Mucosa of stomach (tissue), 1 donor: ENCODE measurements around the gene MLLT3.

ENCODE experiments used
- H3K27me3 ChIP-seq: one replicate; pipeline ENCODE4 v1.7.0; 2013; ENCODE audit warnings: mild to moderate bottlenecking, low read length; ENCODE audit not compliant: control insufficient read depth, insufficient read depth
- H3K36me3 ChIP-seq: one replicate; pipeline ENCODE4 v1.7.0; 2013; ENCODE audit warnings: low read length; ENCODE audit not compliant: control insufficient read depth, insufficient read depth
- H3K4me1 ChIP-seq: one replicate; pipeline ENCODE4 v1.7.0; 2013; ENCODE audit warnings: mild to moderate bottlenecking, low read length; ENCODE audit not compliant: control insufficient read depth, insufficient read depth
- H3K4me3 ChIP-seq: one replicate; pipeline ENCODE4 v1.7.0; 2013; ENCODE audit warnings: low read length
- H3K9ac ChIP-seq: one replicate; pipeline ENCODE4 v1.7.0; 2013; ENCODE audit warnings: mild to moderate bottlenecking, low read length, moderate library complexity
- H3K9me3 ChIP-seq: one replicate; pipeline ENCODE4 v1.7.0; 2013; ENCODE audit warnings: mild to moderate bottlenecking, low read length, moderate library complexity; ENCODE audit not compliant: control insufficient read depth
- donor health status: Pancreatic carcinoma.

MLLT3 gene

DNA sequence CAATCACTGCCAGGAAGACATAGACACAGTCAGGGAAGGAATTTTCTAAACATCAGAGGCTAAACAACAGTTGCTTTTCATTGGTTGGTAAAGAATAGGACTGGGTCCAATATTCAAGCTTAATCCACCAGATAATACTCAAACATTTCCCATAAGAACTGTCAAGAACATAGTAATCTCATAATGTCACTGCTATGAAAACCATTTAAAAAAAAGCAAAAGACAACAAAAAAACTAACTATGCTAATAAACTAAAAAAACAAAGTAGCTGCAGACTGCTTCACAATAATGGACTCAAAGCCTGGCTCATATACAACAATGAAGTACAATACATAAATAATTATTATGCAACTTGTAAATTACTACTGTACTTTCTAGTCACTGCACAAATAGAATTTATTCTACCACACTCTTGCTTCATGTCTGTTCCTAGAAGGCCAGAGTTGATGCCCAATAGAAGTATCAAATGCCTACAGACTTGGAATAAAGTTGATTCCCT, 148.7 kb downstream of the MLLT3 start:
- Histone ChIP-seq H3K9ac (no peak overlapping the region), H3K4me1 (no peaks in the 10 kb centered on the region), H3K36me3 (no peaks in the 10 kb centered on the region), H3K27me3 (no peaks in the 10 kb centered on the region), H3K9me3 (no peaks in the 10 kb centered on the region), H3K4me3 (no peak overlapping the region)

DNA sequence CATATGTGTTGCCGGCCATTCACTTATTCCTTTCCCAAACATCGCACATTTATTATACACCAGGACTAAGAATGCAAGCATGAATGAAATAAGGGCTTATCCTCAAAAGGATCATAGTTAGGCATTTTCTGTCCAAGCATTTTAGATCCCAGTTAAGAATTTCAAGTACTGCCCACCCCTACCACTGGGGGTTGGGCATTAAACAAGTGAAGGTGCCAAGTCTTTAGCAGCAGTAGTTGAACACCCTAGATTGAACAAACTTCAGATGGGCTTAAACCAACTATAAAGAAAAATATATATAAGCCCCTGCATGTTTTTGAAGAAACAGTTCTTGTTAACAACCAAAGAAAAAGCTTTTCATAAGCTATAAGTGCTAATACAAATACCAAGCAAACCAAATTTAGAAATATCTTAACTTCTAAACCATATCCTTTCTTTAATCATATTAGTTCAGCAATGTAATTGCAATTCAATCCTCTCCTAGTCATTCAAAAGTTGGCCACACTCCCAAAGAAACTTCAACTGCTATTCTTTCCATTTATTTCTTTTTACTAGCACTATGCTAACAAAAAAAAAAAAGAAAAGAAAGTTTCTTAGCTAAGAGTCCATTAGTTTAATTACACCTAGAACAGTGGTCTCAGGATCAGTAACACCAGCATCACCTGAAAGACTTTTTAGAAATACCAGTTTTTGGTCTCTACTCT, 149.8 kb downstream of the MLLT3 start:
- H3K9me3 ChIP-seq, result no peaks in the 10 kb centered on the region
- no peaks in the 10 kb centered on the region for H3K27me3 ChIP-seq
- no peaks in the 10 kb centered on the region for H3K36me3 ChIP-seq
- H3K9ac ChIP-seq, result no peak overlapping the region
- no peaks in the 10 kb centered on the region for H3K4me1 ChIP-seq
- no peak overlapping the region for H3K4me3 ChIP-seq

DNA sequence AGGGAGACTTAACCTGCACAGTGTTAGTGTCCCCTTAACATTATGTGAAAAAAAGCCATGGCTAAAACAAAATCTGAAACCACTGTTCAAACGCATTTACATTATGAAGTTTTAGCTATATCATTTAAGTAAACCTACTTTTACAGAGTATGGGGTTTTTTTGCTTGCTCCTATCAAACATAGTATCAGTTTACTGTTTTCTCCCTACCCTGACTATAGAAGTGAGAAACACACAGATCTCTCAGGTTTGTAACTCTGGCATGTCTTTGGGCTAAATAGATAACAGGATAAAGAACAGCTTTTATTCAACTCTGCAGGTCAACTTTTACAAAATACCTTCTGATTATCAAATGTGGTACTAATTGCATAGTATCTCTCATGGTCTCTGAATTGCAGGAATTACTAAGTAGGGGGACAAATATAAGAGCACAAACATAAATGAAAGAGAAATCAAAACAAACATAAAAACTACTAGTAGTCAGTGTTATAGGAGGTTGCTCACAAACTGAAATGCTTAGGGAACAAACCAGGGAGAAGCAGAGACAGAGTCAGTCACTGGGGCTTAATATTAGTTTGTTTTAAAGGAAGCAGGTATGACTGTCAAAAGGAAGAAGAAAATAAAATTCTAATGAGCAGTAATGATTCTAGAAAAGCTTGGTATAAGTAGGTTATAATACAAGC, 155.8 kb downstream of the MLLT3 start:
- H3K27me3 ChIP-seq, result no peaks in the 10 kb centered on the region
- H3K4me1 ChIP-seq, result no peaks in the 10 kb centered on the region
- no peak overlapping the region for H3K9ac ChIP-seq
- no peaks in the 10 kb centered on the region for H3K36me3 ChIP-seq
- no peak overlapping the region for H3K4me3 ChIP-seq
- no peaks in the 10 kb centered on the region for H3K9me3 ChIP-seq

DNA sequence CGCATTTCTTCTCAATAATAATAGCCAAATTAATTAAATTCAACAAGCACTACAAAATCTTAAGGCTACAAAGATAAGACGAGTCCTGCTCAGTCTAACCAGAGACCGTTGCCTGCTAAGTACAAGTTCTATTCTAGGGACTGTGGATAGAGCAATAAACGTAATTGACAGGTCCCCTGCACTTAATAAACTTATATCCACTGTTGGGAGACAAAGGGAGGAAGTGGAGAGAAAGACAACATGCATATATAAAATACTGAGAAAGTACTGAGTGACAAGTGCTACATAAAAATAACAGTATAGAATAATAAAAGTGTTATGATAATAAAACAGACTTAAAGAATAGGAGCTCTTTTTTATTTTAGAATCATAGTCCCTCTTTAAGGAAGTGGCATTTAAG, 158.1 kb downstream of the MLLT3 start:
- Histone ChIP-seq H3K36me3 (no peaks in the 10 kb centered on the region), H3K9ac (no peak overlapping the region), H3K9me3 (no peaks in the 10 kb centered on the region), H3K4me1 (no peaks in the 10 kb centered on the region), H3K4me3 (no peak overlapping the region), H3K27me3 (no peaks in the 10 kb centered on the region)

DNA sequence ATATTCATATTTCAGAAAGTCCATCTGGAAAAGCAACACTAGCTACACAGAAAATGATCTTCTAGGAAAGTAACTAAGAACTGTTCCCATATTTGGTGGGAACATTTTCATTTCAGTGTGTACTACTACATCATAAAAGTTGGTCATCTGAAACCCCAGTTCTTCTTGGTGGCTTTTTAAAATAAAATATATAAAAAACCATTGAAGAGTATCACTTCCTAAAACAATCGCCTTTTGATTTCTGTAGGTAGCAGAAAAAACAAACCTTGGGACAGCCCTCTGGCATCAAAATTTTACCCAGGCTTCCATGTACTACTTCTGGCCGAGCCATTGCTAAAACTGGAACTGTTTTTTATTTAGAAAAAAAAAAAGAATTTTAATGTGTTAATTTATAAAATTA, 158.5 kb downstream of the MLLT3 start:
- Histone ChIP-seq H3K9ac (no peak overlapping the region), H3K4me1 (no peaks in the 10 kb centered on the region), H3K4me3 (no peak overlapping the region), H3K27me3 (no peaks in the 10 kb centered on the region), H3K9me3 (no peaks in the 10 kb centered on the region), H3K36me3 (no peaks in the 10 kb centered on the region)

DNA sequence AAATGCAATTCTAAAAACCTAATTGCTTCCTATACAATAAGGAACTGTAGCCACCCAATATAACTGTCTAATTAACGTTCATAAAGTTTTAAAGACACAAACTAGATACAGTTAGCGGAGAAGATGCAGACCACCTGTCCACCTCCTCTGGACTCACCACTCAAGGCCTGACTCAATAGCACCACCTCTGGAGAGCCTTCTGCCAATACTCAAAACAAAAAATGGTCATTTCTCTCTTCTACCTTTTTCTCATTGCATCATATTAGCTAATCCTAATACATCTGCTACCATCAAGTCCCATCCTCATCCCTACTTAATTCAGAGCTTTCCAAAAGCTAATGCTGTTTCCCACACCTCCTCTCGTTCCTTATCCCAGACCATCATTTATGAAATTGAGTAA, 159.9 kb downstream of the MLLT3 start:
- no peaks in the 10 kb centered on the region for H3K27me3 ChIP-seq
- H3K4me3 ChIP-seq, result no peak overlapping the region
- H3K9ac ChIP-seq, result no peak overlapping the region
- H3K9me3 ChIP-seq, result no peaks in the 10 kb centered on the region
- H3K4me1 ChIP-seq, result no peaks in the 10 kb centered on the region
- no peaks in the 10 kb centered on the region for H3K36me3 ChIP-seq

DNA sequence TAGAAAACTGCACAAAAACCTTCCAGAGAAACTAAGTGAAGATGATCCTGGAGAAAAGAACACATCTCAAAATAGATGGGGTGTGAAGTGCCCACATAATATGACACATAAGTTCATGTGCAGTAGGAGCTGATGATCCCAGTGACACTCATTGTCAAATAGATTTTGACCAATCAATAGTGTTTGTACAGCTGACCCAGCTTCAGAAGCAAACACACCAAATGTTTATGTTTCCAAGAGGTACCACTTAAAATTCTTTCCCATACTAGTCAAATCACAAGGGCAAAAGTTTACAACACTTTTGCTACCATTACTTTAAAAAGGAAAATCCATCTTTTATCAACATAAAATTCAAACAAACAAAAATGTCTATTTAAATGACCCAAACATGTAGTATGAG, 175.0 kb downstream of the MLLT3 start:
- no peak overlapping the region for H3K9ac ChIP-seq
- no peaks in the 10 kb centered on the region for H3K9me3 ChIP-seq
- H3K27me3 ChIP-seq, result no peaks in the 10 kb centered on the region
- no peaks in the 10 kb centered on the region for H3K36me3 ChIP-seq
- no peak overlapping the region for H3K4me3 ChIP-seq
- no peaks in the 10 kb centered on the region for H3K4me1 ChIP-seq

DNA sequence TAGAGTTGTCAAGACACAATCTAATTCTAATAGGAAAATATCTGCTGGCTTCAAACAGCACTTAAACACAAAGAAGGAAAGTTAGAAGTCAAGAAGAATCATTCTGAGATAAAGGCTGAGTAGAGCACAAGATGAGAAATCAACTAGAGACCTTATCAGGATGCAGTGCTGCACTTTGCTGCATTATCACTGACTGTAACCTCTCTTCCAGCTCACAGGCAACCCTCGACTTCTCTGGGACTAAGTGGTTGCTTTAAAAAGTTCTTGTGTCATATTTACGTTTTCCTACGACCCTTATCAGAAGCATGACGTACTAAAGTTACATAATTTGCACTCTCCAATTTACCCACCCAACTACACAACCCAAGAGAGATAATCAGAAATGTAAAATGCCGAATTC, 176.1 kb downstream of the MLLT3 start:
- Histone ChIP-seq H3K9ac (no peak overlapping the region), H3K36me3 (no peaks in the 10 kb centered on the region), H3K4me3 (no peak overlapping the region), H3K27me3 (no peaks in the 10 kb centered on the region), H3K4me1 (no peaks in the 10 kb centered on the region), H3K9me3 (no peaks in the 10 kb centered on the region)

DNA sequence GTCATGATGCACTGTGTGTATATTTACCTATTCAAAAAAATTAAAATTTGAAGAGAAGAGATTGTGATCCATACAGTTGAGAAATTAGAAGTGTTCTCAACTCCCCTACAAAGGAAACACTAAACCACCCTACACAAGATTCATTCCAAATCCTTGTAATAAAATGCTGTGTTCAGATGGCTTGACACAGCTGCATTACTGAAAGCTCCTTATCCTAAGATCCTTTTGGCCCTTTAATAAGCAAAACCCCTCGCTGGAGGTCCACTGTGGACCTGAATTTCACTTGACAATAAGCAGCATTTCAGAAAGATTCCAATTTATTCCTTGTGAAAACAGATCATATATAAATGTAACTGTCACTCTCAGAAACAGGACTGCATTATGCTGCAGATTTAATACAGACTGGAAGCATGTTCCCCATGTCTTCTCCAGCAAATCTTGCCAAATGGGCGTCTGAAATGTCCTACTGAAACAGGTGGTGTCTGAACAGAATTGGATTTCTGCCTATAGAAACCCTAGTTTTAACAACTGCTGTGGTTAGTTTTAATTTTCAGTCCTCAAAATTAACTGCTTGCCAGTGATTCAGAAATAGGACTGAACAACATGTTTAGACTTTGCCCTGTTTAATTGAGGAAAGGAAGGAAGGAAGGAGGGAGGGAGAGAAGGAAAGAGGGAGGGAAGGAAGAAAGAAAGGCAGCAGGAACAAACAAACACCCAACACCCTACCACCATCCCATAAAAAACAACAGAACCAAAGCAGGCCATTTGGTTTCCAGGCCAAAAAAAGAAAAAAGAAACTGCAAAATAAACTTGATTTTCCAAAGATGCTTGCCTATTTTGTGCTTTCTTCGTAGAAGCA, 179.6 kb downstream of the MLLT3 start:
- Histone ChIP-seq H3K4me3 (no peak overlapping the region), H3K4me1 (no peaks in the 10 kb centered on the region), H3K36me3 (no peaks in the 10 kb centered on the region), H3K27me3 (no peaks in the 10 kb centered on the region), H3K9me3 (no peaks in the 10 kb centered on the region), H3K9ac (no peak overlapping the region)

DNA sequence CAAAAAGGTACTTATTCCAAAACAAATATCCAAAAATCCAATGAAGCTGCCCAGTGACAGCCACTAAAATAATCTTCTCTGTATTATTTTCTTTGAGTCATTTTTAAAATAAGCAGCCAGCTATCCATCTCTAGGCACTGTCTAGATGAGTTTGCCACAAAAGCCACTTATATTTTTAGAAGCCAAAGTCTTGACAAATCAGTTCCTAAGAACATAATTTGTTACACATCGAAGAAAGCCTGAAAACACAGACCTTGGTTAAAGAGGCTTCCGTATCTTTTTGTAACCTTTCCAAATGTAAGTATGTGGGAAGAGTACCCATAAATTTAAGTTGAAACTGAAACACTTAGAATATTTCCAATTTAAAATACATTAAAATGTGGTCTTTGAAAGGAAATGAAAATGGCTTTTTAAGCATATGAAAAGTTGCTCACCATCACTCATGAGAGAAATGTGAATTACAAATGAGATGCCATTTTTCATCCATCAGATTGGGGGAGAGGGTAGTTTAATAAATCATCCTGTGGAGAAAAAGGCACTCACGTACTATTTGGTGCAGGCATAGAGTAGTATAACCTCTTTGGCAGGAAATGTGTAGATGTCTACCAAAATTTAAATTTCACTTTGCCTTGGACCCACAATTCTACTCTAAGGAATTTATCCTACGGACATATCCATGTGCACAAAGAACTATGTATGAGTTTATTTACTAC, 180.4 kb downstream of the MLLT3 start:
- H3K36me3 ChIP-seq, result no peaks in the 10 kb centered on the region
- H3K27me3 ChIP-seq, result no peaks in the 10 kb centered on the region
- H3K9ac ChIP-seq, result no peak overlapping the region
- H3K4me1 ChIP-seq, result no peaks in the 10 kb centered on the region
- no peaks in the 10 kb centered on the region for H3K9me3 ChIP-seq
- no peak overlapping the region for H3K4me3 ChIP-seq

DNA sequence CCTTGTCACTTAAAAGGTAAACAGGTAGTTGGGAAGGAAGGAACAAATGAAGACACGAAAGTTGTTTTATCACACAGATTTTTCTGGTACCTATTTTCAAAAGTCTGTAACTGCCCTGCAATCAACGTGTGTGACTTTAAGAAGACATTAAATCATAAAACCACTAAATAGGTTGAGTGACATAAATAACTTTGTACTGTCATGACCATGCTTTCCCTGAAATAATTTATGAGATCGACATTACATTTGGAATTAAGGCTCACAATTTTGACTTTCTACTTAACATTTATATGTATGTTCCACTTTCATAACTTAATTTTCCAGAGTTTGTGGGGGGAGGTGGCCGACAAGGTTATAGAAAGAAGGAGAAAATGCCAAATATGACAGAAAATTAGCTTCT, 181.1 kb downstream of the MLLT3 start:
- H3K9me3 ChIP-seq, result no peaks in the 10 kb centered on the region
- H3K36me3 ChIP-seq, result no peaks in the 10 kb centered on the region
- no peak overlapping the region for H3K9ac ChIP-seq
- H3K27me3 ChIP-seq, result no peaks in the 10 kb centered on the region
- no peak overlapping the region for H3K4me3 ChIP-seq
- no peaks in the 10 kb centered on the region for H3K4me1 ChIP-seq
